ENCODE data around the gene BAHD1.
A peak's percentile ranks its signal among the peaks of the same experiment; 100 is the strongest.

Gene BAHD1

GRCh38 chr15:40424483-40425115 lies 16.2 kb upstream of the BAHD1 start:
- no peak for DNase-seq (ENCODE audit: low read depth, low spot score)

GRCh38 chr15:40425681-40426080 lies 15.1 kb upstream of the BAHD1 start:
- DNase-seq (ENCODE audit: low read depth, low spot score) = no peak

GRCh38 chr15:40427188-40427587 lies 13.6 kb upstream of the BAHD1 start:
- no peak for DNase-seq (ENCODE audit: low read depth, low spot score)

GRCh38 chr15:40428185-40428584 lies 12.6 kb upstream of the BAHD1 start:
- DNase-seq (ENCODE audit: low read depth, low spot score) = no peak

GRCh38 chr15:40429068-40429710 lies 11.6 kb upstream of the BAHD1 start:
- DNase-seq (ENCODE audit: low read depth, low spot score) = no peak

GRCh38 chr15:40430271-40430805 lies 10.4 kb upstream of the BAHD1 start:
- no peak for DNase-seq (ENCODE audit: low read depth, low spot score)

- DNase-seq (ENCODE audit: low read depth, low spot score) = no peak
Measured at GRCh38 chr15:40435023-40435709, 5.6 kb upstream of the BAHD1 start.

- no peak for DNase-seq (ENCODE audit: low read depth, low spot score)
Measured at GRCh38 chr15:40435710-40436089, 5.1 kb upstream of the BAHD1 start.

GRCh38 chr15:40436116-40436891 lies 4.4 kb upstream of the BAHD1 start:
- DNase-seq (ENCODE audit: low read depth, low spot score) = no peak

- DNase-seq (ENCODE audit: low read depth, low spot score) = no peak
Measured at GRCh38 chr15:40436892-40437751, 3.6 kb upstream of the BAHD1 start.

GRCh38 chr15:40437752-40438687 lies 2.7 kb upstream of the BAHD1 start:
- DNase-seq (ENCODE audit: low read depth, low spot score) = no peak

- no peak for DNase-seq (ENCODE audit: low read depth, low spot score)
Measured at GRCh38 chr15:40438712-40439111, 2.0 kb upstream of the BAHD1 start.

- peak; percentile 75 for DNase-seq (ENCODE audit: low read depth, low spot score)
Measured at GRCh38 chr15:40439461-40439959, 1.2 kb upstream of the BAHD1 start.

- DNase-seq (ENCODE audit: low read depth, low spot score) = no peak
Measured at GRCh38 chr15:40439960-40440742, 602 bp upstream of the BAHD1 start.

GRCh38 chr15:40441565-40442531 lies 1.1 kb downstream of the BAHD1 start:
- DNase-seq (ENCODE audit: low read depth, low spot score) = no peak

- no peak for DNase-seq (ENCODE audit: low read depth, low spot score)
Measured at GRCh38 chr15:40443255-40443654, 2.5 kb downstream of the BAHD1 start.

GRCh38 chr15:40443846-40444245 lies 3.1 kb downstream of the BAHD1 start:
- DNase-seq (ENCODE audit: low read depth, low spot score) = no peak

GRCh38 chr15:40444736-40445135 lies 4.0 kb downstream of the BAHD1 start:
- no peak for DNase-seq (ENCODE audit: low read depth, low spot score)
